AG09309 (cell line): ENCODE data around the gene PARD6B.

Experiments
- DNase-seq: peaks from one replicate; pipeline ENCODE4 v3.0.0-alpha.2; 2010; ENCODE audit warnings: low read depth
- H3K4me3 ChIP-seq: 2 replicates; pipeline ENCODE4 v1.5.1; 2011; ENCODE audit warnings: mild to moderate bottlenecking, low read depth, low read length, moderate library complexity; ENCODE audit not compliant: control insufficient read depth
- CTCF ChIP-seq: IDR thresholded peaks from 2 replicates; pipeline ENCODE4 v1.5.1; 2011; ENCODE audit warnings: mild to moderate bottlenecking, low read depth, low read length, inconsistent platforms; ENCODE audit not compliant: insufficient read depth, control insufficient read depth; ENCODE audit errors: missing control alignments

Gene PARD6B

DNA sequence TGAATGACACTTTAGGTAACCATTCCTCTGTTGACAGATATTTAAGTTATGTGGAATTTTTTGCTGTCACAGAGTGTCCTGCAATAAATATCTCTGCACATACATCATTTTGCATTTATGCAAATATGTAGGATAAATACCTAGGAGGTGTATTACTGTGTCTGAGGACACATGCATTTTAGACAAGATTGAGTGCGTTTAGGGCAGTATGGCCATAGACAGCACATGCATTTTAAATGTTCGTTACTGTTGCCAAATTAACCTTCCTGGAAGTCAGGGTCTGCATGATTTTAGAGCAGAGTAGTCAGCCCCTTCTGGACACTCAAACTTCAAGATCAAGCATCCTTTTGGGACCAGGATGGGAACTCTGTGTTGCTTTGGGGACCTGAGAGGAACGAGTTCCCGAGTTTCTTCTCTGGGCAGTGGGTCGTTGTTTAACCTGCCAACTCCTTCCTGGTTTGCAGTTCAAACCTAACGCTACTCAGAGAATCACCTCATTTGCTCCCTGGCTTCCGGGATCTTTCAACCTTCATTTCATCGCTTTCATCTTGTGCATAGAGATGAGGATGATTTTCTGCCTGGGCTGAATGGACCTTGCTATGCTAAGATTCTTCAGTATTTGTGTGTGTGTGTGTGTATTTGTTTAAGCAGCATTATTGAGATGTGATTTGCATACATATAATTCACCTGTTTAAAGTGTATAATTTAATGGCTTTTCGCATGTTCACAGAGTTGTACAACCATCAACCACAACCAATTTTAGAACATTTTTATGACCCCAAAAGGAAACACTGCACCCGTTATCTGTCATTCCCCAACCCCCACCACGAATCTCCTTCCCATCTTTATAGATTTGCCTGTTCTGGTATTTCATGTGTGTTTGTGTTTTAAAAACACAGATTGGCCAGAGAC lies 73.3 kb downstream of the PARD6B start:
- no peak overlapping the region for H3K4me3 ChIP-seq
- no peak for DNase-seq
- TF ChIP-seq CTCF: no peak

GRCh38 chr20:50805349-50805684 lies 73.9 kb downstream of the PARD6B start:
- DNase-seq: no peak
- H3K4me3 ChIP-seq: no peak overlapping the region
- no peak for TF ChIP-seq CTCF

GRCh38 chr20:50806126-50806768 lies 74.9 kb downstream of the PARD6B start:
- no peak overlapping the region for H3K4me3 ChIP-seq
- no peak for DNase-seq
- TF ChIP-seq CTCF: no peak
